Measurements from ENCODE around the gene TMEM236.

TMEM236 gene

DNA sequence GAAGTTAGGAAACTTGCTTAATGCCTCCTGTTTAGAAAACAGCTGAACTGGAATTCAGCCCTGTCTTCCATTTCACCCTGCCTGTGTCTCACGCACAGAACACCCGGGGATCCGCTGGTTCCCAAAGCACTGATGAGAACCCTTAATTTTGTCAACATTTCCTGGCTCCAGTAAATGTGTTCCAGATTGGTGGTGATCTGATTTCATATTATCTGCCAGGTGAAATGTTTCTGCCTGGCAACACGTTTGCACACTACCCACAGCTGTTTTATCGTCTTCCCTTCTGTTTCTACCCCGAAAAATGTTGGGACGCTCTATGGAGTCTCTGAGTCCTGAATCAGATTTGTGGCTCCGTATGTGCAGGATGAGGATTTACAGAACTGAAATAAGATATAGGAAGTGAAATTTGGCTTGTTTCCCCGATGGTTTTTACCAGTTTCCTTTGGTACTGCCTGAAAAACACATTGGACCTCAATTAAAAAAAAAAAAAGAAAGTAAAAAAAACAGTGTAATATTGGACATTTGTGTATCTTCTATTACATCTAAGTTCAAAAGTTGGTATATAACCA lies 86.2 kb downstream of the TMEM236 start:
- H3K27ac ChIP-seq (ENCODE audit: low read depth, low read length), result no peak overlapping the region

DNA sequence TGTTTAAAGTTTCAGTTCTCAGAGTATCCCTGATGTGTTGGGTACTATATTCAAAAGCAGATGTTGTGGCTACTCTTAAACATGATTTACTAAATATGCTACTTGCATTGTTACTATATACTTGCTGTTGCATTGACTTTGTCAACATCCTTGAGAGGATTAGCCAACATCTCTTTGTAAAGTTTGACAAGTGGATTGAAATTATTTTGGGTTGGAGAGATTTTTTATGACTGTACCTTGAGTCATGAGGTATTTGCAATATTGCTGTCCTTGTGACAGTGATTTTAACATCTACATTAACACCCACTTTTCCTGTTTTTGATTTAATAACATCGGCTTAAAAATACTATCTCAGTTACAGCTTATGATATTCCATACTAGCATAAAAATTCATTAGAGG lies 89.0 kb downstream of the TMEM236 start:
- no peaks in the 10 kb centered on the region for H3K9me3 ChIP-seq (ENCODE audit: control insufficient read depth in 1 of 2, low read length in 2 of 2)
- H3K27me3 ChIP-seq (ENCODE audit: control insufficient read depth in 1 of 2, insufficient read depth in 2 of 2, low read length in 2 of 2), result no peaks in the 10 kb centered on the region
- no peaks in the 10 kb centered on the region for H3K36me3 ChIP-seq (ENCODE audit: control insufficient read depth in 1 of 2, insufficient read depth in 2 of 2, low read length in 2 of 2)
- no peaks in the 10 kb centered on the region for H3K4me1 ChIP-seq (ENCODE audit: control insufficient read depth in 1 of 2, insufficient read depth in 2 of 2, low read length in 2 of 2)
- no peak overlapping the region for H3K27ac ChIP-seq (ENCODE audit: low read depth, low read length)
- no peak overlapping the region for H3K4me3 ChIP-seq (ENCODE audit: low read depth in 1 of 2, low read length in 2 of 2)
- no peak overlapping the region for H3K9ac ChIP-seq (ENCODE audit: low read depth in 1 of 2, low read length in 2 of 2)

More for the DNA sequence above, 86.2 kb downstream of the TMEM236 start:
- Histone ChIP-seq H3K27me3 (ENCODE audit: control insufficient read depth in 1 of 2, insufficient read depth in 2 of 2, low read length in 2 of 2) (no peaks in the 10 kb centered on the region), H3K4me1 (ENCODE audit: control insufficient read depth in 1 of 2, insufficient read depth in 2 of 2, low read length in 2 of 2) (no peaks in the 10 kb centered on the region), H3K4me3 (ENCODE audit: low read depth in 1 of 2, low read length in 2 of 2) (no peak overlapping the region), H3K9me3 (ENCODE audit: control insufficient read depth in 1 of 2, low read length in 2 of 2) (no peaks in the 10 kb centered on the region), H3K9ac (ENCODE audit: low read depth in 1 of 2, low read length in 2 of 2) (no peak overlapping the region), H3K36me3 (ENCODE audit: control insufficient read depth in 1 of 2, insufficient read depth in 2 of 2, low read length in 2 of 2) (no peaks in the 10 kb centered on the region)

DNA sequence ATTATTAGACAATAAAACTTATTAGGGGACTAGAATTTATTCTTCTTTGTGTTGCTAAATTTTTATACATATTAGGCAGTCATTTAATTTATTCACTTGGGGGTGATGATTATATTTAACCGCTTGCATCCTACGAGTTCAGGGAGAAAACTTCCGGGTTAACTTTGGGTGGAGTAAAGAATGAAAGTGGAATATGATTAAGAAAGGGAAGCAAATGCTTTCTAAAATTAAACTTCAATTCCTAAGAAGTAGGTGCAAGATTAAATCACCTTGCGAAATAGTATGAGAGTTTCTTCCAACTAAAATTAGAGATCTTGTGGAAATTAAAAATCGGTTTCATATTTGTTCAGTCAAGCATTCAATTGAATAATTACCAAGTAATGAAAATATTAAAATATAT lies 90.6 kb downstream of the TMEM236 start:
- Histone ChIP-seq H3K9ac (ENCODE audit: low read depth in 1 of 2, low read length in 2 of 2) (no peak overlapping the region), H3K4me1 (ENCODE audit: control insufficient read depth in 1 of 2, insufficient read depth in 2 of 2, low read length in 2 of 2) (no peaks in the 10 kb centered on the region), H3K4me3 (ENCODE audit: low read depth in 1 of 2, low read length in 2 of 2) (no peak overlapping the region), H3K27me3 (ENCODE audit: control insufficient read depth in 1 of 2, insufficient read depth in 2 of 2, low read length in 2 of 2) (no peaks in the 10 kb centered on the region), H3K27ac (ENCODE audit: low read depth, low read length) (no peak overlapping the region), H3K36me3 (ENCODE audit: control insufficient read depth in 1 of 2, insufficient read depth in 2 of 2, low read length in 2 of 2) (no peaks in the 10 kb centered on the region), H3K9me3 (ENCODE audit: control insufficient read depth in 1 of 2, low read length in 2 of 2) (no peaks in the 10 kb centered on the region)

DNA sequence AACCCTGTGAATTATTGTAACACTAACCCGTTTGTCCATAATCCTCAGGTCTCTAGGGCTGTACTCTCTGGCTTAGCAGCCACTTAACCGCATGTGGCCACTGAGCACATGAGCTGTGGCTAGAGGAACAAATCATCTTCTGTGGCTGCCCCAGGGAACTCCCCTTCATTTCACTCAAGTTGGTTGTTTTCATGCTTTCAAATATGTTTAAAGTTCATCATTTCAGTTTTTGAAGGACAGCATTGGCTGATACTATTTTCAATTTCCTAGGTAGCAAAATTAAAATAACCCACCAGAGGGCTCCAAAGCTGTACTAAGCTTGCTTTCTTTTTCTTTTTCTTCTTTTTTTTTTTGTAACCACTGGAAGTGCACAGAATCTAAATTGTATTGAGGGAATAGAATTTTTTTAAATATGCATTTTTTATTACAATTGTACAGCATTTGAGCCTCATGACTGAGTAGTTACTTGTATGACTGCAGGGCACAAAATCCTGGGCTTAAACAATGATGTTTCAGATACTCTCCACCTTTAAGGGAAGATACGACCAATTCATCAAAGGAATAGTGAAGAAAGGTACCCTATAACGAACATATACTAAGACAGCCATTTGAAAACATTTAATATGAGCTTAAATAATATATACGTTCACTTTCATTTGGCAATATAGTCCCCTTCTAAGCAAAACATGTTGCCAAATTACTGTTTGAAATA lies 95.7 kb downstream of the TMEM236 start:
- Histone ChIP-seq H3K4me1 (ENCODE audit: control insufficient read depth in 1 of 2, insufficient read depth in 2 of 2, low read length in 2 of 2) (no peaks in the 10 kb centered on the region), H3K27ac (ENCODE audit: low read depth, low read length) (no peak overlapping the region), H3K27me3 (ENCODE audit: control insufficient read depth in 1 of 2, insufficient read depth in 2 of 2, low read length in 2 of 2) (no peaks in the 10 kb centered on the region), H3K9ac (ENCODE audit: low read depth in 1 of 2, low read length in 2 of 2) (no peak overlapping the region), H3K4me3 (ENCODE audit: low read depth in 1 of 2, low read length in 2 of 2) (no peak overlapping the region), H3K36me3 (ENCODE audit: control insufficient read depth in 1 of 2, insufficient read depth in 2 of 2, low read length in 2 of 2) (no peaks in the 10 kb centered on the region), H3K9me3 (ENCODE audit: control insufficient read depth in 1 of 2, low read length in 2 of 2) (no peaks in the 10 kb centered on the region)

DNA sequence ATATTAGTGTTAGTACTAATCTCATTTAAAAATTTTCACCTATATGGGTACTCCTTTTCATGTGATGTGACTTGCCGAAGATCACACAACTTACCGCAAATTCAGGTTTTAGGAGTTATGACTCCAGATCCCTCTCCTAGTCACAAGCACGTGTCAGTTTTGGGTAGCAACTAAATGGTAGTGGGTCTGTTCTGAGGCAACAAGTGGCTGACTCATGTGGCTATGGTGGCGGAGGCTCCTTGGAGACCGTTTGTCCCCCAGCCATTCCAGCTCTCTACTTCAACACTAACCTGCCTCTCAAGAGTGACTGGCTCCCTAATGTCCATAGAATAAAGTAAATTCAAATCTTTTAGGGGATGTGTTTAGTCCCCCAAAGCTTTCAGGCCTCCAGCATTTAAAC lies 96.6 kb downstream of the TMEM236 start:
- no peaks in the 10 kb centered on the region for H3K4me1 ChIP-seq (ENCODE audit: control insufficient read depth in 1 of 2, insufficient read depth in 2 of 2, low read length in 2 of 2)
- no peak overlapping the region for H3K27ac ChIP-seq (ENCODE audit: low read depth, low read length)
- H3K9ac ChIP-seq (ENCODE audit: low read depth in 1 of 2, low read length in 2 of 2), result no peak overlapping the region
- H3K27me3 ChIP-seq (ENCODE audit: control insufficient read depth in 1 of 2, insufficient read depth in 2 of 2, low read length in 2 of 2), result no peaks in the 10 kb centered on the region
- no peaks in the 10 kb centered on the region for H3K36me3 ChIP-seq (ENCODE audit: control insufficient read depth in 1 of 2, insufficient read depth in 2 of 2, low read length in 2 of 2)
- no peaks in the 10 kb centered on the region for H3K9me3 ChIP-seq (ENCODE audit: control insufficient read depth in 1 of 2, low read length in 2 of 2)
- no peak overlapping the region for H3K4me3 ChIP-seq (ENCODE audit: low read depth in 1 of 2, low read length in 2 of 2)
